HG03196 (cell line): ENCODE measurements around the gene SLC35A2.
"Not testable (repeated sequence)": the region's sequence is repeated elsewhere in the genome, so short reads cannot be mapped to it uniquely, and the experiment has no call there.

Experiments used
- ATAC-seq: cut with Tn5 transposase; IDR thresholded peaks from one replicate; pipeline ENCODE4 v1.9.1; 2021; ENCODE audit not compliant: unreplicated experiment

Gene SLC35A2

DNA sequence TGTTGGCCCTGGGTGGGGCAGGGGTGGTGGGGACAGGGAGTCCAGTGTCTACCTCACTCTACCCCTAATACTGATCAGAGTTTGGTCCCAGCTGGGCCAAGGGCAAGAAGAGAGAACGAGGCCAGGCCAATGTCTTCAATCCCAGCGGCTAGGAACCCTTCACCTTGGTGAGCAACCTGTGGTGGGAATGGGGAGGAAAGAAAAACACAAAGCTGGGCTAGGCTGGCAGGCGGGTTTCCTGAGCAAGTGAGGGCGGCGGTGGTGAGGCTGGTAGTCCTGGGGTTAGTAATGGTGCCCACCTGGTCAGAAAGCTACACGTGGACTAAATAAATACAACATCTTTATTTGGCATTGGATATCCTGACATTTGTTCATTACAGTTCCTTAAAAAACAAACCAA lies 8.2 kb downstream of the SLC35A2 start:
- no peak for ATAC-seq

- no peak for ATAC-seq
Observed at GRCh38 chrX:48902776-48903175, 8.7 kb downstream of the SLC35A2 start.

- no peak for ATAC-seq
Observed at GRCh38 chrX:48902135-48902534, 9.3 kb downstream of the SLC35A2 start.

DNA sequence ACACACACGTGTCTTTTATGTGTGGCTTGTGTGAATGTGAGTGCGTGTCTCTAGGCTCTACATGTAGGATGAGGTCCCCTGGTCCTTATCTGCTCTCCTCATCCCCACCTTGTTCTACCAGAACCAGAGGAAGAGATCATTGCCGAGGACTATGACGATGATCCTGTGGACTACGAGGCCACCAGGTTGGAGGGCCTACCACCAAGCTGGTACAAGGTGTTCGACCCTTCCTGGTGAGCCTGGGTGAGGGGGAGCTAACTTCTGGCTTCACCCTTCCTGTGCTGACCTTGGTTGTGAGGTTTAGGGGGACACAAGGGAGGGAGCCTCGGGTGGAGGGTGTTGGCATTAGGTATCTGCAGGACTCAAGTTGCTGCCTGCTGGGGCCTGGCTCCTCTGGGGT lies 10.4 kb downstream of the SLC35A2 start:
- ATAC-seq, result no peak

GRCh38 chrX:48899078-48899410 lies 12.4 kb downstream of the SLC35A2 start:
- no peak for ATAC-seq

- ATAC-seq, result peak; percentile 88
Observed at GRCh38 chrX:48897625-48898306, 13.7 kb downstream of the SLC35A2 start, which contains the start of the genes PQBP1 and TIMM17B. Gene PQBP1, plus strand, starts transcription at chrX:48897930. Its CDS starts 580 bp downstream, at chrX:48898510. Gene TIMM17B, minus strand, starts transcription at chrX:48897768. Its CDS starts 19 bp downstream, at chrX:48897749.

- peak; percentile 9 for ATAC-seq
Observed at GRCh38 chrX:48897157-48897624, 14.3 kb downstream of the SLC35A2 start.

DNA sequence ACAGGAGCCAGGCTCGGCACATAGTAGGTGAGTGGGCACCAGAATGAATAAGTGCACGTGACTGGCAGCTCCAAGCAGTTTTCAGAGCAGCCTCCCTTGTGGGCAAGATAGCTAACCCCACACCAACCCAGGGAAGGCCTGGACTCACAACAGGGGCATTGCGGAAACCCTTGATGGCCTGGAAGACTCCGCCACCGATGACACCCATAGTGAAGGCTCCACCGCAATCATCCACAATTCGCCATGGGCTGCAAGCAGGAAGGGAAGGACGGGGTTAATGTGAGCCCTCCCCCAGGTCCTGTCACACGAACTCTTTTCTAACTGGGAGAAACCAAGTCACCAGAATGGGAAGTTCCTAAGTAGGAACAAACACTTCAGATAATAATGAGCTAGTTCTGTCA lies 14.8 kb downstream of the SLC35A2 start:
- no peak for ATAC-seq

GRCh38 chrX:48894891-48895290 lies 16.6 kb downstream of the SLC35A2 start:
- no peak for ATAC-seq

DNA sequence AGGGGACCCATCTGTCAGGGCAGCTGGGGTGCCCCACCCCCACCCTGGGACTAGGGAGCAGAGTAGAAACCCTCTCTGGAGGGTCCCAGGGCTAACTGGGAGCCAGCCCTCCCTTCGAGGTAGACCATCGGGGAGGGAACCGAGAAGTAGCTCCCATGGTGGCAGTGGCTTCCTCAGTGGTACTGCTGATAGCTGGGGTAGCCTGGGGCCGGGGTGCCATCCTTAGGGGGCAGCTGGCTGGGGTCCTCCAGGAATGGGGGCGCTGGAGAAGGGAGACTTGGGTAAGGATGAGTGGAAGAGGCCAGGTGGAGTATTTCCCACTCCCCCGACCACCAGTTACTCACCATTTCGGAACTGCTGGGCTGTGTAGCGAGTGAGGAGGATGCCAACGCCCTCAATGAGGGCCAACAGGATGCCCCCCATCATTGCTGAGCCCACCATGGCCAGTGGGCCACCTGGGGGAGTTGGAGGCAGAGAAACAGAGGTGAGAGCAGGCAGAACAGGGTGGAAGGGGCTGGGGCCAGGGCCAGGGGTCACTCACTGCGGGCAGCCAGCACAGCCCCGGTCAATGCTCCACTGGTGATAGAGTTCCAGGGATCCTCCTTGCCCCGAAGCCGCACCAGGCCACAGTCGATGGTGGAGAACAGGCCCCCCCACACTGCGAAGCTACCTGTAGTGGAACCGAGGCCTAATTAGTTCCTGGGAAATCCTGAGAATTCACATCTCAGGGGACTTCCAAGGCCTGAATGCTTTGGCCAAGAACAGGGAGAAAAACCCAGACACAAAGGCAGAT lies 17.7 kb downstream of the SLC35A2 start:
- ATAC-seq, result no peak

GRCh38 chrX:48892896-48893295 lies 18.6 kb downstream of the SLC35A2 start:
- ATAC-seq, result no peak

DNA sequence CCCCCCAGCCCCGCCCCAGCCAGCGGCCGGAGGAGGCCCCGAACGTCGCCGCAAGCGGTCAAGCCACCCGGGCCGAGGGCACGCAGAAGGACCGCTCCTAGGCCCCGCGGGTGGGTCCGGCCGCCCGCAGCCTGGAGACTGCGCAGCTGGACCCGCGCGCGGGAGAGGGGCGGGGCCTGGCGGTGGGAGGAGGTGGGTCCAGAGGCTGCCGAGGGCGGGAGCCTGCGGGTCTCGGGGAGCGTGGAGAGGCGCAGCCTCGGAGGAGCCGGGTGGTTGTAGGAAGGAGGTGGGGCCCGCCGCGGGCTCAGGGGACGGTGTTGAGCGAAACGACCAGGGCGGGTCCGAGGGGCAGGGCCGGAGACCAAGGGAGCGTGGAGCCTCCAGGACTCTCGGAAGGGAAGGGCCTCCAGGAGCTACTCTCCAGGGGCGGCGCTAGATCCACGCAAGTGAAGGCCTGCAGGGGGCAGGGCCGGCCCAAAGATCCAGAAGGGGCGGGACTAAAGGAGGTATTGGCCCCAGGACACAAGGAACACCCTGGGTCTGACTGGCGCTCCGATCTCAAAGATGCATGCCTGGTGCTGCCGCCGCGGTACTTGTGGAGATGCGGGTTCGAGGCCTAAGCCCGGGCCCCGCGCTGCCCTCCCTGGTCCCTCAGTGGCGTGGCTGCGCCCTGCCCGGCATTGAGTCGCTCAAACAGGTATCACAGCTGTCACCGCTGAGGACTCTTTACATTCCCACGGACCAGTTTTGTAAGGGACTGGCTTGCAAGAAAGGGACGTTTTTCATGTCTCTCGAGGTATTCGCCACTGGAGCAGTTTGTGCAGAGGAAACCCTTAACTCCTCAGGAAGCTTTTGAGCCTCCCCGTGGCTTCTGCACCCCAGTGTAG lies 19.8 kb downstream of the SLC35A2 start:
- peak; percentile 75 for ATAC-seq

GRCh38 chrX:48890934-48891401 lies 20.5 kb downstream of the SLC35A2 start:
- ATAC-seq, result peak; percentile 31

DNA sequence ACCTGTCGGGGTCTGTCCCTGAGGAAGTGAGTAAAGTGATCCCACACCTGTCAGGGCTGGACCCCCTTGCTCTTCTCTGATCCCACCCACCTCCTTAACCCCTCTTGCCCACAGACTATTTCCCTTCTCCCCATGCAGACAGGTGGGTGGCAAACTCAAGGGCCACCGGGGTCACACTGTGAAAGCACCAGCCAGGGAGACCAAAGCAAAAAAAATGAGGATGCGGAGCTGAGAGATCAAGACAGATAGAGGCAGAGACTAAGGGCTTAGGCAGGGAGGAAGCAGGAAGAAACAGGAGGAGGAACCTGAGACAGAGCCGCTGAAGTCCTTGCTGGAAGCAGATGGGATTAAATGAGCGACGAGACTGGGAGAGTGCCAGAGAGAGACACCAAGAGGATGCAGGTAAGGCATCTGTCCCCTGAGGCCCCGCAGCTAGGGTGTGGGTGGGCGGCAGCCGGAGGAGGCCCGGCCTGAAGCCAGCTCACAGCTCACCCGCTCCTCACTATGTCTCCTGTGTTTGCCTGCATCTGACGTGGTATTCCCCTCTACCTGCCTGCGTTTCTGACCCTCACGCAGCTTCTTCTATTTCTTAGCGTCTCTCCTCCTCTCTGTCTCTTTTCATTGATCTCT lies 21.0 kb downstream of the SLC35A2 start:
- no peak for ATAC-seq

GRCh38 chrX:48886586-48886985 lies 24.9 kb downstream of the SLC35A2 start:
- not testable (repeated sequence) for ATAC-seq

GRCh38 chrX:48883729-48884128 lies 27.7 kb downstream of the SLC35A2 start:
- ATAC-seq, result no peak

DNA sequence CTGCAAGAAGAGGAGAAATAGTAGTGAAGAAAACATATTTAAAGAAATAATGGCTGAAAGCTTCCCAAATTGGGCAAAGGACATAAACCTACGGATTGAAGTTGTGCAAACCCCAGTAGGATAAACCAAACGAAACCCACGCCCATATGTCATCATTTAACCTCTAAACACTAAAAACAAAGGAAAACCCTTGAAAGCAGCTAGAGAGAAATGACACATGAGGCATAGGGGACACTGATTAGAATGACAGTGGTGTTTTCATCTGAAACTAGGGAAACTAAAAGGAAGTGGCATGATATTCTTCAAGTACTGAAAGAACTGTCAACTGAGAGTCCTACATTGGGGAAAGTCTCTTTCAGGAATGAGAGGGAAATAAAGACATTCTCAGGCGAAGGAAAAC lies 34.5 kb downstream of the SLC35A2 start:
- ATAC-seq, result not testable (repeated sequence)

DNA sequence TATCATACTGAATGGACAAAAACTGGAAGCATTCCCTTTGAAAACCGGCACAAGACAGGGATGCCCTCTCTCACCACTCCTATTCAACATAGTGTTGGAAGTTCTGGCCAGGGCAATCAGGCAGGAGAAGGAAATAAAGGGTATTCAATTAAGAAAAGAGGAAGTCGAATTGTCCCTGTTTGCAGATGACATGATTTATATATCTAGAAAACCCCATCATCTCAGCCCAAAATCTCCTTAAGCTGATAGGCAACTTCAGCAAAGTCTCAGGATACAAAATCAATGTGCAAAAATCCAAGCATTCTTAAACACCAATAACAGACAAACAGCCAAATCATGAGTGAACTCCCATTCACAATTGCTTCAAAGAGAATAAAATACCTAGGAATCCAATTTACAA lies 39.4 kb downstream of the SLC35A2 start:
- not testable (repeated sequence) for ATAC-seq

- no peak for ATAC-seq
Observed at GRCh38 chrX:48864210-48864609, 47.2 kb downstream of the SLC35A2 start.

DNA sequence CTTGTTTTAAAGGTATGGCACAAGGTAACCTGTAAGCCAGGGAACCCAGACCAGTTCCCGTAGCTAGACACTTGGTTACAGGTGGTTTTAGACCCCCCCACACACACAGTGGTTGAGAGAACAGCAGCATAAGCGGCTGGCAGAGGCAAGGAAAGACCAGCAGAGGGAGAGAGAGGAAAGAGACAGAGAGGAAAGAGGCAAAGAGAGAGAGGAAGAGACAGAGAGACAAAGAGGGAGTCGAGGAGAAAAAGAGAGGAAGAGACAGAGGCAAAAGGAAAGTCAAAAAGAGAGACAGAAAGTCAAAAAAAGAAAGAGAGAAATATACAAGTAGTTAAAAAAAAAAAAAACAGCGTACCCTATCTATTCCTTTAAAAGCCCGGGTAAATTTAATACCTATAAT lies 56.5 kb downstream of the SLC35A2 start:
- no peak for ATAC-seq
